GM12892 (cell line): ENCODE results near the gene DNAJC18.

ENCODE experiments used
- POLR2A ChIP-seq: IDR thresholded peaks from 2 replicates; pipeline ENCODE4 v1.6.1; 2011; ENCODE audit warnings: low read depth, low read length, control low read depth
- POLR2AphosphoS5 ChIP-seq: IDR thresholded peaks from 2 replicates; pipeline ENCODE4 v1.6.1; 2011; ENCODE audit warnings: low read depth, low read length, control low read depth
- TAF1 ChIP-seq: IDR thresholded peaks from 2 replicates; pipeline ENCODE4 v1.6.1; 2011; ENCODE audit warnings: low read depth, mild to moderate bottlenecking, control low read depth, low read length, borderline replicate concordance

- TF ChIP-seq POLR2A (no peak), POLR2AphosphoS5 (no peak), TAF1 (no peak)
Measured at GRCh38 chr5:139461698-139462097, 22.4 kb upstream of the DNAJC18 start.
